WTC11 (cell line): ENCODE results near the gene B3GNT7. TPM values are rescaled to one million over a fixed set of nuclear protein-coding genes. Genes with fewer than 3 reads are reported as not detected.

ENCODE experiments used
- ATAC-seq: fragments of 200-7000 bp; cut with Tn5 transposase; 2 replicates; pipeline ENCODE4 v1.10.0; 2021; ENCODE audit warnings: mild to moderate bottlenecking, moderate library complexity
- CTCF ChIA-PET: fragments of 300-600 bp; sonication (Branson Sonifier 250); formaldehyde crosslinking; loops from one replicate; lab custom pipeline; 2021; ENCODE audit warnings: antibody characterized with exemption; lab: Charles Lee
- POLR2A ChIA-PET: fragments of 350-600 bp; sonication (Branson Sonifier 250); formaldehyde crosslinking; loops from one replicate; lab custom pipeline; 2021; ENCODE audit warnings: antibody characterized with exemption; lab: Charles Lee
- DNase-seq: peaks from one replicate; pipeline ENCODE4 v3.0.0; 2021; ENCODE audit warnings: low spot score
- H3K27ac Mint-ChIP-seq: 2 replicates; pipeline ENCODE4 v1.8.0; 2021; ENCODE audit warnings: mixed read lengths
- H3K27me3 Mint-ChIP-seq: 2 replicates; pipeline ENCODE4 v1.8.0; 2021; ENCODE audit warnings: low read depth, mild to moderate bottlenecking, moderate library complexity, mixed read lengths
- H3K36me3 Mint-ChIP-seq: 2 replicates; pipeline ENCODE4 v1.8.0; 2021; ENCODE audit warnings: mixed read lengths
- H3K4me1 Mint-ChIP-seq: 2 replicates; pipeline ENCODE4 v1.8.0; 2022; ENCODE audit warnings: mixed read lengths
- H3K4me3 Mint-ChIP-seq: 2 replicates; pipeline ENCODE4 v1.8.0; 2021; ENCODE audit warnings: mild to moderate bottlenecking, moderate library complexity, mixed read lengths
- H3K9me3 Mint-ChIP-seq: 2 replicates; pipeline ENCODE4 v1.8.0; 2021; ENCODE audit warnings: mixed read lengths
- EMX1 ChIP-seq: fragments of 250-450 bp; sonication (Bioruptor Pico); IDR thresholded peaks from 2 replicates; pipeline ENCODE4 v1.8.0; 2021; ENCODE audit warnings: mild to moderate bottlenecking
- ESRRA ChIP-seq: sonication (generic); formaldehyde crosslinking; IDR thresholded peaks from 2 replicates; pipeline ENCODE4 v1.8.1; 2022; ENCODE audit warnings: mild to moderate bottlenecking, missing genetic modification reagents, borderline replicate concordance
- GRHL2 ChIP-seq: fragments of 250-450 bp; sonication (Bioruptor Pico); IDR thresholded peaks from 2 replicates; pipeline ENCODE4 v1.8.0; 2022; ENCODE audit warnings: mild to moderate bottlenecking, moderate library complexity; ENCODE audit not compliant: insufficient replicate concordance, severe bottlenecking
- GTF2I ChIP-seq: fragments of 250-450 bp; sonication (Bioruptor Pico); conservative IDR thresholded peaks from 2 replicates; pipeline ENCODE4 v1.4.0; 2021; ENCODE audit warnings: mild to moderate bottlenecking
- NR1H2 ChIP-seq: sonication (generic); formaldehyde crosslinking; IDR thresholded peaks from 2 replicates; pipeline ENCODE4 v1.9.0; 2021; ENCODE audit warnings: mild to moderate bottlenecking, moderate library complexity, missing genetic modification reagents
- OVOL2 ChIP-seq: fragments of 250-450 bp; sonication (Bioruptor Pico); IDR thresholded peaks from 2 replicates; pipeline ENCODE4 v1.9.0; 2021; ENCODE audit warnings: mild to moderate bottlenecking, borderline replicate concordance
- SOX15 ChIP-seq: fragments of 250-450 bp; sonication (Bioruptor Pico); IDR thresholded peaks from 2 replicates; pipeline ENCODE4 v1.9.0; 2021; ENCODE audit warnings: mild to moderate bottlenecking
- ZNF423 ChIP-seq: fragments of 250-450 bp; sonication (Bioruptor Pico); IDR thresholded peaks from 2 replicates; pipeline ENCODE4 v2.1.2; 2022; ENCODE audit warnings: mild to moderate bottlenecking, moderate library complexity
- ZNF671 ChIP-seq: fragments of 250-450 bp; sonication (Bioruptor Pico); IDR thresholded peaks from 2 replicates; pipeline ENCODE4 v1.8.0; 2021; ENCODE audit warnings: mild to moderate bottlenecking
- total RNA-seq: library from RNA; stranded (reverse); gene quantifications from 3 replicates; pipeline ENCODE4 v1.2.3, GENCODE V29; 2021
- TF ChIP-seq, protein P1 (sequence below): sonication (generic); formaldehyde crosslinking; IDR thresholded peaks from 2 replicates; pipeline ENCODE4 v1.8.0; 2022; ENCODE audit warnings: mild to moderate bottlenecking, missing genetic modification reagents
- TF ChIP-seq, protein P2 (sequence below): sonication (generic); formaldehyde crosslinking; IDR thresholded peaks from 2 replicates; pipeline ENCODE4 v1.8.0; 2023; ENCODE audit warnings: missing genetic modification reagents, mild to moderate bottlenecking, borderline replicate concordance
- TF ChIP-seq, protein P3 (sequence below): fragments of 200-600 bp; IDR thresholded peaks from 2 replicates; pipeline ENCODE4 v1.8.0; 2022; ENCODE audit warnings: antibody characterized with exemption

Gene B3GNT7
- total RNA-seq, 1 experiment from 2014 or later: 151 TPM

DNA sequence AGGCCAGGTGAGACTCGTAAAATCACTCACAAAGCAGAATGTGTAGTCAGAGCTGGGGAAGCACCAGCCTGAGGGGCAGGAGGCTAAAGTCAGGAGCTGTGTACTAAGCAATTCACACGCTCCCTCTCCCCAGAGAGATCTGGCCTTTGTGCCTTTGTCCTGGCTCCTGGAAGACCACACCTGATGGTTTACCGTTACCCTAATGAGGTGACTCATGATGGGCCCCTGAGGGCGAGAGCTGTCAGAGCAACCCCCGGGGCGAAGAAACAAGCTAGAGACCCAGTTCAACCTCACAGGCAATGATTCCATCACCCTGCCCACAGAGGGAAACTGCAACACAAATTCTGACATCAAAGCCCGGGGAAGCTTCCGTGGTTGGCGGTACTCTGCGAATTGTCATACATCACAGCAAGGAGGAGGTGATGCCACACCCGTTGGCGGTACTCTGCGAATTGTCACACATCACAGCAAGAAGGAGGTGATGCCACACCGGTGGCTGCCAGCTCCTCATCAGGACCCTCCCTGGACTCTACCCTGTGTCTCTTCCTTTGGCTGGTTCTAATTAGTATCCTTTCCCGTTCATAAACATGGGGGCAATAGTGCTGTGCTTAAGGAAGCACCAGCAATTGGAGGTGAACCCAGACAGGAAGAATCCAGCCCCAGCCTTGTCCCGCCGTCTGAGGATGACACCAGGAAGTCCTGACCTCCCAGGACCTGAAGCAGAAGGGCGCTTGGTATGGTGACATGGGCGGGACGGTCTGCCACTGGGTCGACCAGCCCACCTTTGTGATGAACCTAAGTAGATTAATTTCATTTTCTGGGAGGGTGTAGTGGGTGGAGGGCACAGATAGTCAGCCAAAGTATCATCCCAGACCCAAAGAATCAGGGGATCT is 30.5 kb downstream of the B3GNT7 start (continued):
- TF ChIP-seq EMX1 (CRISPR knock-in tag): no peak
- TF ChIP-seq GTF2I (CRISPR knock-in tag): no peak
- TF ChIP-seq, protein P1, sequence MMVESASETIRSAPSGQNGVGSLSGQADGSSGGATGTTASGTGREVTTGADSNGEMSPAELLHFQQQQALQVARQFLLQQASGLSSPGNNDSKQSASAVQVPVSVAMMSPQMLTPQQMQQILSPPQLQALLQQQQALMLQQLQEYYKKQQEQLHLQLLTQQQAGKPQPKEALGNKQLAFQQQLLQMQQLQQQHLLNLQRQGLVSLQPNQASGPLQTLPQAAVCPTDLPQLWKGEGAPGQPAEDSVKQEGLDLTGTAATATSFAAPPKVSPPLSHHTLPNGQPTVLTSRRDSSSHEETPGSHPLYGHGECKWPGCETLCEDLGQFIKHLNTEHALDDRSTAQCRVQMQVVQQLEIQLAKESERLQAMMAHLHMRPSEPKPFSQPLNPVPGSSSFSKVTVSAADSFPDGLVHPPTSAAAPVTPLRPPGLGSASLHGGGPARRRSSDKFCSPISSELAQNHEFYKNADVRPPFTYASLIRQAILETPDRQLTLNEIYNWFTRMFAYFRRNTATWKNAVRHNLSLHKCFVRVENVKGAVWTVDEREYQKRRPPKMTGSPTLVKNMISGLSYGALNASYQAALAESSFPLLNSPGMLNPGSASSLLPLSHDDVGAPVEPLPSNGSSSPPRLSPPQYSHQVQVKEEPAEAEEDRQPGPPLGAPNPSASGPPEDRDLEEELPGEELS (CRISPR knock-in tag): no peak

DNA sequence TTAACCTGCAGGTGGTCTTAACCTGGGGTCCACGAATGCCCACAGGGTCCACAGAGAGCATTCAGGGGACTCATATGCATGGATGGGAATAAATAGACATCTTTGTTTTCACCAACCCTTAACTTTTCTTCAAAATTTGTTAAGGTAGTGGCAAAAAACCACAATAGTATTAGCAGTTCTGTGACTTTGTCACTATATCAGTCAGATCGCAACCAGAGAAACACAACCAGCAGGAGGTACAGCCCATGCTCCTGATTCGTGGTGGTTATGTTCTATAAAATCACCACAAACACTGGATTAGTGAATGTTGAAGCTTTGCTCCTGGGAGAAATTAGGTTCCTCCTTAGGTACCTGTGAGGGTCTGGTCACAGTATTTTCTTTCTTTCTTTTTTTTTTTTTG is 31.6 kb downstream of the B3GNT7 start:
- DNase-seq (no peak), ATAC-seq (no peak)
- H3K27me3 Mint-ChIP-seq: peaks cover 4% of the 10 kb centered on the region
- ChIA-PET POLR2A (no interaction called here), CTCF (interaction anchor here (0.8 to 1.9 kb wide), 2 partner anchors 14 to 25 kb away, joined by 4 to 6 read pairs; no protein-coding TSS in a partner anchor)
- no peak overlapping the region for H3K4me3 Mint-ChIP-seq
- no peak overlapping the region for H3K27ac Mint-ChIP-seq
- TF ChIP-seq SOX15 (CRISPR knock-in tag) (no peak), ZNF423 (CRISPR knock-in tag) (no peak), NR1H2 (CRISPR knock-in tag) (no peak), OVOL2 (CRISPR knock-in tag) (no peak)
- TF ChIP-seq, protein P1 (CRISPR knock-in tag): no peak
- TF ChIP-seq, protein P2, sequence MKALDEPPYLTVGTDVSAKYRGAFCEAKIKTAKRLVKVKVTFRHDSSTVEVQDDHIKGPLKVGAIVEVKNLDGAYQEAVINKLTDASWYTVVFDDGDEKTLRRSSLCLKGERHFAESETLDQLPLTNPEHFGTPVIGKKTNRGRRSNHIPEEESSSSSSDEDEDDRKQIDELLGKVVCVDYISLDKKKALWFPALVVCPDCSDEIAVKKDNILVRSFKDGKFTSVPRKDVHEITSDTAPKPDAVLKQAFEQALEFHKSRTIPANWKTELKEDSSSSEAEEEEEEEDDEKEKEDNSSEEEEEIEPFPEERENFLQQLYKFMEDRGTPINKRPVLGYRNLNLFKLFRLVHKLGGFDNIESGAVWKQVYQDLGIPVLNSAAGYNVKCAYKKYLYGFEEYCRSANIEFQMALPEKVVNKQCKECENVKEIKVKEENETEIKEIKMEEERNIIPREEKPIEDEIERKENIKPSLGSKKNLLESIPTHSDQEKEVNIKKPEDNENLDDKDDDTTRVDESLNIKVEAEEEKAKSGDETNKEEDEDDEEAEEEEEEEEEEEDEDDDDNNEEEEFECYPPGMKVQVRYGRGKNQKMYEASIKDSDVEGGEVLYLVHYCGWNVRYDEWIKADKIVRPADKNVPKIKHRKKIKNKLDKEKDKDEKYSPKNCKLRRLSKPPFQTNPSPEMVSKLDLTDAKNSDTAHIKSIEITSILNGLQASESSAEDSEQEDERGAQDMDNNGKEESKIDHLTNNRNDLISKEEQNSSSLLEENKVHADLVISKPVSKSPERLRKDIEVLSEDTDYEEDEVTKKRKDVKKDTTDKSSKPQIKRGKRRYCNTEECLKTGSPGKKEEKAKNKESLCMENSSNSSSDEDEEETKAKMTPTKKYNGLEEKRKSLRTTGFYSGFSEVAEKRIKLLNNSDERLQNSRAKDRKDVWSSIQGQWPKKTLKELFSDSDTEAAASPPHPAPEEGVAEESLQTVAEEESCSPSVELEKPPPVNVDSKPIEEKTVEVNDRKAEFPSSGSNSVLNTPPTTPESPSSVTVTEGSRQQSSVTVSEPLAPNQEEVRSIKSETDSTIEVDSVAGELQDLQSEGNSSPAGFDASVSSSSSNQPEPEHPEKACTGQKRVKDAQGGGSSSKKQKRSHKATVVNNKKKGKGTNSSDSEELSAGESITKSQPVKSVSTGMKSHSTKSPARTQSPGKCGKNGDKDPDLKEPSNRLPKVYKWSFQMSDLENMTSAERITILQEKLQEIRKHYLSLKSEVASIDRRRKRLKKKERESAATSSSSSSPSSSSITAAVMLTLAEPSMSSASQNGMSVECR (CRISPR knock-in tag): no peak
- H3K36me3 Mint-ChIP-seq: peaks cover 30% of the 10 kb centered on the region
- peaks cover 28% of the 10 kb centered on the region for H3K9me3 Mint-ChIP-seq
- H3K4me1 Mint-ChIP-seq: peaks cover 21% of the 10 kb centered on the region

DNA sequence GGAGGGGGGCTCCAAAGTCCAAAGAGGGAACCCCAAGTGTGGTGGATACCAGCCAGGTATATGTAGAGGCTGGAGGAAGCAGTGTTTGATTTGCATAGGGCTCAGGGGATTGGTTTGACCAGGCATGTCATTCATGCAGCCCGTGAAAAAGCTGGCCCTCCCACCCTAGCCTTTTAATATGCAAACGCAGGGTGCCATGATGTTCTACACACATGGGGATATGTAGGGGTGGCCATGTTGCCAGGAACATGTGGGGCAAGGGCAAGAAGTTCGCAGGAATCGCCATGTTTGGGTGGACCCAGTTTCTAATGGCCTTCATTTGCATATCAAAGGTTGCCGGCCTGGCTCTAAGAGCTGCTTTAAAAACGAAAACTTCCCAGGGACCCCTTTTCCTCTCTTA is 33.6 kb downstream of the B3GNT7 start:
- TF ChIP-seq GRHL2 (CRISPR knock-in tag) (no peak), ESRRA (CRISPR knock-in tag) (no peak), ZNF671 (CRISPR knock-in tag) (no peak)
- TF ChIP-seq, protein P3, sequence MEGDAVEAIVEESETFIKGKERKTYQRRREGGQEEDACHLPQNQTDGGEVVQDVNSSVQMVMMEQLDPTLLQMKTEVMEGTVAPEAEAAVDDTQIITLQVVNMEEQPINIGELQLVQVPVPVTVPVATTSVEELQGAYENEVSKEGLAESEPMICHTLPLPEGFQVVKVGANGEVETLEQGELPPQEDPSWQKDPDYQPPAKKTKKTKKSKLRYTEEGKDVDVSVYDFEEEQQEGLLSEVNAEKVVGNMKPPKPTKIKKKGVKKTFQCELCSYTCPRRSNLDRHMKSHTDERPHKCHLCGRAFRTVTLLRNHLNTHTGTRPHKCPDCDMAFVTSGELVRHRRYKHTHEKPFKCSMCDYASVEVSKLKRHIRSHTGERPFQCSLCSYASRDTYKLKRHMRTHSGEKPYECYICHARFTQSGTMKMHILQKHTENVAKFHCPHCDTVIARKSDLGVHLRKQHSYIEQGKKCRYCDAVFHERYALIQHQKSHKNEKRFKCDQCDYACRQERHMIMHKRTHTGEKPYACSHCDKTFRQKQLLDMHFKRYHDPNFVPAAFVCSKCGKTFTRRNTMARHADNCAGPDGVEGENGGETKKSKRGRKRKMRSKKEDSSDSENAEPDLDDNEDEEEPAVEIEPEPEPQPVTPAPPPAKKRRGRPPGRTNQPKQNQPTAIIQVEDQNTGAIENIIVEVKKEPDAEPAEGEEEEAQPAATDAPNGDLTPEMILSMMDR: no peak
- Mint-ChIP-seq H3K4me1 (peaks cover 18% of the 10 kb centered on the region), H3K36me3 (peaks cover 30% of the 10 kb centered on the region), H3K27me3 (peaks cover 4% of the 10 kb centered on the region), H3K9me3 (peaks cover 29% of the 10 kb centered on the region), H3K27ac (no peak overlapping the region), H3K4me3 (no peak overlapping the region)
- POLR2A ChIA-PET: no interaction called here
- ATAC-seq (no peak; the same call in 1 of the 2 replicates), DNase-seq (no peak)
- CTCF ChIA-PET: interaction anchor here (1.6 to 1.9 kb wide), 2 partner anchors 24 to 53 kb away, joined by 3 to 5 read pairs; no protein-coding TSS in a partner anchor
